Tibial artery (tissue), 4 donors: ENCODE results near the gene SPACA4.

Experiments used
- DNase-seq, 2 donors: peaks; one replicate each; pipeline ENCODE4 v3.0.0-alpha.2; 2019
- H3K27ac ChIP-seq, 2 donors: fragments of 200-600 bp; sonication (generic) in 1 of 2; 1 replicate in 1 of 2; 2 replicates in 1 of 2; pipeline ENCODE4 v1.5.1; 2018 to 2019; ENCODE audit warnings: mild to moderate bottlenecking in 1 of 2
- H3K27me3 ChIP-seq, 2 donors: fragments of 200-600 bp; sonication (generic) in 1 of 2; one replicate each; pipeline versions ENCODE4 v1.5.1 to v1.6.0; 2016 to 2019
- H3K36me3 ChIP-seq, 3 donors: fragments of 200-600 bp; sonication (generic) in 2 of 3; one replicate each; pipeline ENCODE4 v1.5.1; 2016 to 2019; ENCODE audit warnings: mild to moderate bottlenecking in 2 of 3
- H3K4me1 ChIP-seq, 4 donors: fragments of 200-600 bp; sonication (generic) in 2 of 4; 1 replicate in 3 of 4; 2 replicates in 1 of 4; pipeline ENCODE4 v1.5.1; 2016 to 2019
- H3K4me3 ChIP-seq, 2 donors: fragments of 200-600 bp; sonication (generic) in 1 of 2; 1 replicate in 1 of 2; 2 replicates in 1 of 2; pipeline ENCODE4 v1.5.1; 2018 to 2019; ENCODE audit warnings: mild to moderate bottlenecking in 2 of 2
- H3K9me3 ChIP-seq, 3 donors: fragments of 200-600 bp; sonication (generic) in 1 of 3; one replicate each; pipeline ENCODE4 v1.5.1; 2016 to 2019
- intact Hi-C: fragments of 100-400 bp; cut with DNase I; formaldehyde crosslinking; loops from one replicate; pipeline ENCODE4 v1.15.0; 2023; ENCODE audit warnings: low total_unique reads
- TF ChIP-seq, protein P1 (sequence below), 2 experiments: fragments of 200-600 bp in 1 of 2; fragments of 450-650 bp in 1 of 2; IDR thresholded peaks; one replicate each; pipeline ENCODE4 v1.5.1; 2017 to 2019; ENCODE audit warnings: antibody characterized with exemption in 2 of 2, mild to moderate bottlenecking in 1 of 2, moderate library complexity in 1 of 2

The SPACA4 gene

DNA sequence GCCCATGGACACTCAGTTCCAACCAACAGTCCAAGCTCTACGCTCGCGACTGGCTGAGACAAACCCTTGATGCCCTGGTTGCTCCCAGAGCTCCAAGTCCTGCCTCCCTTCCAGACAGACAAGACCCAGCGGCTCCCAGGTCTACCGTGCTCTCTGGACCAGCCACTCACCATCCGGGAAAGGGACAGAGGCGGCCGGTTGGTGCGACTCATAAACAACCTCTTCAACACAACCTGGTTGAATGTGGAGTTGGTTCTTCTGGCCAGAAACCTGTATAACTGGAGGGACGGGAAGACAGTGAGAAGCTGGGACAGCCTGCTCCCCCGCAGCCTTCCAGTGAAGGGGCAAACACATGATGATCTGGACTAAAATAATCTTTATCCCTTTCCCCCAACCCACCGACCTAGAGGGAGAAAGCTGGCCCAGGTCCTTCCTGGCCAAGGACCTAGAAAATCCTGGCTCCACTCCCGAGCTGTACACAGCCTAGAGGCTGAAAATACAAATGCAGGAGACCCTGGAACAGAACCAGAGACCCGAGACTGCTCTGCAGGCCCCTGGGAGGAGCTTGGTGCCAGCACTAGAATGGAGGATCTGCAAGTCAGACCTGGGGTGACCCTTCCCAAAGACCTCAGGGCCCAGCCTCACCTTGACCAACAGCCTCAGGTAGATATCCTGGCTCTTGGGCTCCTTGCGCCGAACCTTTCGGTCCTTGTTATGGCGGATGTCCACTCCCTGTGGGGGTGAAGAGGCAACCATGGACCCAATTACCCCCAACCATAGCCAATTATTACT is 10.8 kb downstream of the SPACA4 start:
- H3K27me3 ChIP-seq: no peaks in the 10 kb centered on the region
- intact Hi-C loops: no loop called here
- H3K4me3 ChIP-seq: peak overlapping the region; percentile 72 to 81
- H3K9me3 ChIP-seq: no peaks in the 10 kb centered on the region
- H3K36me3 ChIP-seq: peaks cover 24 to 35% (median 31%) of the 10 kb centered on the region in 3 donors
- peaks cover 0 to 62% (median 22%) of the 10 kb centered on the region in 4 donors for H3K4me1 ChIP-seq
- TF ChIP-seq, protein P1, sequence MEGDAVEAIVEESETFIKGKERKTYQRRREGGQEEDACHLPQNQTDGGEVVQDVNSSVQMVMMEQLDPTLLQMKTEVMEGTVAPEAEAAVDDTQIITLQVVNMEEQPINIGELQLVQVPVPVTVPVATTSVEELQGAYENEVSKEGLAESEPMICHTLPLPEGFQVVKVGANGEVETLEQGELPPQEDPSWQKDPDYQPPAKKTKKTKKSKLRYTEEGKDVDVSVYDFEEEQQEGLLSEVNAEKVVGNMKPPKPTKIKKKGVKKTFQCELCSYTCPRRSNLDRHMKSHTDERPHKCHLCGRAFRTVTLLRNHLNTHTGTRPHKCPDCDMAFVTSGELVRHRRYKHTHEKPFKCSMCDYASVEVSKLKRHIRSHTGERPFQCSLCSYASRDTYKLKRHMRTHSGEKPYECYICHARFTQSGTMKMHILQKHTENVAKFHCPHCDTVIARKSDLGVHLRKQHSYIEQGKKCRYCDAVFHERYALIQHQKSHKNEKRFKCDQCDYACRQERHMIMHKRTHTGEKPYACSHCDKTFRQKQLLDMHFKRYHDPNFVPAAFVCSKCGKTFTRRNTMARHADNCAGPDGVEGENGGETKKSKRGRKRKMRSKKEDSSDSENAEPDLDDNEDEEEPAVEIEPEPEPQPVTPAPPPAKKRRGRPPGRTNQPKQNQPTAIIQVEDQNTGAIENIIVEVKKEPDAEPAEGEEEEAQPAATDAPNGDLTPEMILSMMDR (IDR thresholded peaks at IDR 0.05): no peak
- peak overlapping the region in 1 of 2 donors; percentile 91 for H3K27ac ChIP-seq
- DNase-seq: peak in 1 of 2 donors; percentile 60

DNA sequence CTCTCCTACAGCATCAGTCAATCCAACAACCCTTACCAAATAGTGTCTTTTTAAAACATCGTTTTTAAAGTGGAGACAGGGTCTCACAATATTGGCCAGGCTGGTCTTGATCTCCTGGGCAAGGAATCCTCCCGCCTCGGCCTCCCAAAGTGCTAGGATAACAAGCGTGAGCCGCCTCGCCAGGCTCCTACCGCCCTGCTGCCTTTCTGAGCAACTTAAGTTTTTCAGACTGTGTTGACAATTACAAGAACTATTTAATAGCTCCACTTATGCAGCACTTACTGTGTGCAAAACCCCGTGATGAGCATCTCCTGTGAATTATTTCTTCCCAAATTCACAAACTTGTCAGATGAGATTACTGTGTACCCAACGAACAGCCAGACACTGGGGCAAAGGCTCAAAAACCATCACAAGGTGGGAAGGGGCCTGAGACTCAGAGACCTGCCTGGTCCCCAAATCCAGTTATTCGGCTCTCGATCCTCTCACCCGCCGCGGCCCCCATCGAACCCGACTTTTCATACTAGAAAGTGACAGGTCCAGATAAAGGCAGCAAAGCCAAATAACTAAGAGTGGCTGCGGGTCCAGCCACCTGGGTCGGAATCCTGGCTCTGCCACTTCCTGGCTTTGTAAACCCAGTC is 11.9 kb downstream of the SPACA4 start:
- Histone ChIP-seq H3K4me1 (peaks cover 0 to 64% (median 28%) of the 10 kb centered on the region in 4 donors), H3K9me3 (no peaks in the 10 kb centered on the region), H3K36me3 (peaks cover 24 to 40% (median 31%) of the 10 kb centered on the region in 3 donors), H3K27me3 (no peaks in the 10 kb centered on the region), H3K4me3 (peak overlapping the region; percentile 72 to 81), H3K27ac (peak overlapping the region; percentile 86 to 91)
- TF ChIP-seq, protein P1 (IDR thresholded peaks at IDR 0.05): no peak
- peak in 1 of 2 donors; percentile 67 for DNase-seq
- intact Hi-C loops: no loop called here

- peaks cover 24 to 40% (median 31%) of the 10 kb centered on the region in 3 donors for H3K36me3 ChIP-seq
- intact Hi-C loops: no loop called here
- peaks cover 0 to 63% (median 33%) of the 10 kb centered on the region in 4 donors for H3K4me1 ChIP-seq
- TF ChIP-seq, protein P1 (IDR thresholded peaks at IDR 0.05): peak in 1 of 2 experiments; percentile 7
- H3K9me3 ChIP-seq: no peaks in the 10 kb centered on the region
- DNase-seq: peak; percentile 98 to 99
- peak within 1 kb of the TSS; percentile 72 to 81 for H3K4me3 ChIP-seq
- peak within 1 kb of the TSS; percentile 86 to 91 for H3K27ac ChIP-seq
- no peaks in the 10 kb centered on the region for H3K27me3 ChIP-seq
These were observed 12.6 kb downstream of the SPACA4 start, which contains the start of the genes RPL18 and SPHK2 for GRCh38 chr19:48618916-48619691. RPL18 (minus strand) TSS chr19:48619178; CDS start chr19:48619143, 35 bp downstream. SPHK2 (plus strand) TSS chr19:48619506; CDS start chr19:48620515, 1,009 bp downstream.

DNA sequence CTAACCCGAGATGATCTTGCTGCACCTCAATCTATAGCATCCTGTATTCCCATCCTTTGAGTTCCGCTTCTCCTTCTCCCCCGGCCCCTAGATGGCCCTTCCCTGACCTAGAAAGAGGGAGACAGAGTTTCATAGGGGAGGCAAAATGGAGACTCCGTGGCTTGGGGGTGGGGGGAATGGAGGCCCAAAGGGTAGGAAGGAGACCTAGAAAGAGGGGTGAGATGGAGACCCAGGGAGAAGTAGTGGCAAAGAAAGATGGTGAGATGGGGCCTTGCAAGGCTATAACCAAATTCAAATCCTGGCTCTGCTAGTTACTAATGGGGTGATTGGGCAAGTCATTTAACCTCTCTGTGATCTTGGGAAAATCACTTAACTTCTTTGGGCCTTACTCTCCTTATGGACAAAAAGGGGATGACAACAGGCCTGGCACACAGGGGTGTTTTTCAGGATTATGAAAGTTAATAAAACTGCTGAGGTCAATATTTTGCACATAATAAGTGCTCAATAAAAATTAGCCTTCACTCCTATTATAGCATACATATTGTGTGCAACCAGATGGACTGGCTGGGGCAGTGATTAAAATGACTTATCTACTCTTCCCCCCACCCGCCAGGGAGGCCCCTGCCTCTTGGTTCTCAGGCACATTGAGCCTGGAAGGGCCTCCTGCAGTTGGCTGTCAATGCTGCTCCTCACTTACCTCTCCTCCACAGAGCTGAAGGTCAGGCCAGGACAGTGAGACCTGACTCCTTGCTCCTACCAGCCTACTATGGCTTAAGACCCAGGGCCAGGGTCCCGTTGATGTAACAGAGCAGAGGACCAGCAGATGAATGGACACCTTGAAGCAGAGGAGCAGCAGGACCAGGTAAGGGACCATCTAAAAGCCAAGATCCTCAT is 13.4 kb downstream of the SPACA4 start:
- peaks cover 24 to 33% (median 26%) of the 10 kb centered on the region in 3 donors for H3K36me3 ChIP-seq
- H3K4me3 ChIP-seq: peak overlapping the region; percentile 72 to 81
- TF ChIP-seq, protein P1 (IDR thresholded peaks at IDR 0.05): no peak
- H3K27ac ChIP-seq: peak overlapping the region; percentile 86 to 91
- no peak for DNase-seq
- no peaks in the 10 kb centered on the region for H3K27me3 ChIP-seq
- peaks cover 0 to 64% (median 39%) of the 10 kb centered on the region in 4 donors for H3K4me1 ChIP-seq
- intact Hi-C loops: no loop called here
- H3K9me3 ChIP-seq: no peaks in the 10 kb centered on the region
